Activated gamma-delta T cell treated with Interleukin-2 at 50 U/mL for 16 hours (primary cell): ENCODE measurements around the gene PTBP3.
"Not testable (repeated sequence)": the region's sequence is repeated elsewhere in the genome, so short reads cannot be mapped to it uniquely, and the experiment has no call there.

ENCODE experiments used
- DNase-seq: peaks from one replicate; pipeline ENCODE4 v3.0.0-alpha.2; 2020

PTBP3 gene

DNA sequence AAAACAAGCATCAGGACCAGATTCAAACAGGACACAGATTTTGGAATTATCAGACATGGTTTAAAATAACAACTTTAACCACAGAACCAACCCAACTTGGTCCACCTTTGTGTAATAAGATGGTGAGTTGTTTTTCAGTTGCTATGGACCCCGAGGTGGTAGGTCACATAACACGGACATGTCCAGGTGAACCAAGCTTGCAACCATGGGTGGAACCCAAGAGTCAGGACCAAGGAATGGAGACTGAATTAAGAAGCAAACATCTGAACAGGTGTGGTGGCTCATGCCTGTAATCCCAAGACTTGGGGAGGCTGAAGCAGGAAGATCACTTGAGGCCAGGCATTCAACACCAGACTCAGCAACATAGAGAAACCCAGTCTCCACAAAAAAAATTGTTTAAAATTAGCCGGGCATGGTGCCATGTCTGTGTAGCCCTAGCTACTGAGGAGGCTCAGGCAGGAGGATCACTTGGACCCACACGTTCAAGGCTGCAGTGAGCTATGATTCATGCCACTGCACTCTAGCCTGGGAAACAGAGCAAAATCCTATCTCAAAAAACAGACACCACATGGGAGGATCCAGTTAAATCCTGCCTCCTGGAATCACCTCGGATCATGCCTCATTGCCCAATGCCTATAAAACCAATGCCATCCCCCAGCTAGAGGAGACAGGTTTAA, 10.6 kb downstream of the PTBP3 start:
- DNase-seq: no peak

DNA sequence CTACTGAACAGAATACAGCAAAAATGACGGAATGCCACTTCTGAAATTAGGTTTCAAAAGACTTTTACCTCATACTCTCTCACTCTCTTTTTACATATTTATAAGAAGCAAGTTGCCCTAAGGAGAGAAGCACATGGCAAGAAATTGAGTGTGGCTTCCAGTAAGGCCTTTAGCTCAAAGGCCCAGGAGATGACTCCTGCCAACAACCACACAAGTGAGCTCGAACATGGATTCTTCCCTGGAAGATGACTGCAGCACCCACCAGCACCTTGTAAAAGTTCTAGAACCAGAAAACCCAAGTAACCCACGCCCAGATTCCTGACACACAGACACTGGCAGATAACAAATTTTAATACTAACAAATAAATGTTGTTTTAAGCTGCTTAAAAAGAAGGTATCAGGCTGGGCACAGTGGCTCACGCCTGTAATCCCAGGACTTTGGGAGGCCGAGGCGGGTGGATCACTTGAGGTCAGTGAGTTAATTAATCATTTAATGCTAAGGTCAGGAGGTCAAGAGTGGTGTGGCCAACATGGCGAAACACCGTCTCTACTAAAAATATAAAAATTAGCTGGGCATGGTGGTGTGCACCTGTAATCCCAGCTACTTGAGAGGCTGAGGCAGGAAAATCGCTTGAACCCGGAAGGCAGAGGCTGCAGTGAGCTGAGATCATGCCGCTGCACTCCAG, 17.0 kb downstream of the PTBP3 start:
- no peak for DNase-seq

DNA sequence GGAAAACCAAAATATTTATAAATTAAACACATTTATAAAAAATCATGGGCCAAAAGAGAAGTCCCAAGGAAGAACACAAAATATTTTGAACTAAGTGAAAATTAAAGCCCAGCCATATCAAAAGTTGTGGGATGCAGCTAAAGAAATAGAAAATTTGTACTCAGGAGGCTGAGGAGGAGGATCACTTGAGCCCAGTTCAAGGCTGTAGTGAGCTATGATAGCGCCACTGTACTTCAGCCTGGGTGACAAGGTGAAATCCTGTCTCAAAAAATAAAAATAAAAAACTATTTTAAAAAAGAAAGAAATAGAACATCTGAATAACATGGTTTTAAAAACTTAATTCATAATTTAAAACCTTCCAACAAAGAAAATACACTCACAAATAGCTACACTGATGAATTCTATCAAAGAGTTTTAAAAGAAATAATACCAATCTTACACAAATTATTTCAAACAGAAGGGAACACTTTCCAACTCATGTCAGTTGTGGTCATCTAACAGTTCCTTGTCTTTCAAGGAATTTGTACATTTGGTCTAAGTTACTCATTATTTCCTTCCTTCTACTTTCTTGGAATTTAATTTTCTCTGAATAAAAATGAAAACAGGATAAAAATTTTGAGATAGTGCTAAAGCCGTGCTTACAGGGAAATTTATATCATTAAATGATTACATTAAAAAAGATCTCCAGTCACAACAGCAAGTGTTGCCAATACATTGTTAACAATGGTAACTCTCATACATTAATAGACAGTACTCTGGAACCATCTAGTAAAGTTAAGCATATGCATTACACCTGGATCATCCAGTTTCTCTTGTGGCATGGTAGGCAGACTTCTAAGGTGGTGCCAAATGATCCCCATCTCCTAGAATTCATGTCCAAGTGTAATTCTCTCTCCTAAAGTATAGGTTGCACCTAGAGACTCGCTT, 17.8 kb downstream of the PTBP3 start:
- no peak for DNase-seq

- DNase-seq: no peak
These were observed 21.3 kb downstream of the PTBP3 start for GRCh38 chr9:112312139-112312538.

- no peak for DNase-seq
These were observed 21.9 kb downstream of the PTBP3 start for GRCh38 chr9:112311497-112311896.

GRCh38 chr9:112310826-112311225, 22.6 kb downstream of the PTBP3 start:
- DNase-seq: no peak

GRCh38 chr9:112308588-112308987, 24.8 kb downstream of the PTBP3 start:
- DNase-seq: no peak

- no peak for DNase-seq
These were observed 32.0 kb downstream of the PTBP3 start for GRCh38 chr9:112301420-112301819.

DNA sequence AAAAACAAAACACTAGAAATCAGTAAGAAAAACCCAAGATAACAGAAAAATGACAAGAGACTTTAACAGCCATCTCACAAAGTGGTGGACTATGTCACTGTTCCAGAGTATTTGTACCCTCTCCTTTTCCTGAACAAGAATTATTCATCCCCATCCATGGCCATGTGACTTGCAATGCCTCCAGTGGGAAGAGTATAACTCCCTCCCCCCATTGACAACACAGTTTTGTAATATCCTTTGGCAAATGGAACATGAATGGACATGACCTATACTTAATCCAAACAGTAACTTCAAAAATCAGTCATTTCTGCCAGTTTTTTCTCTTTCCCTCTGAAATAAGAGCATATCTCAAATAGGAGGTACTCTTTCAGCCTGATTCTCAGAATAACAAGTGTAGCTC, 33.9 kb downstream of the PTBP3 start:
- no peak for DNase-seq

- DNase-seq: no peak
These were observed 36.5 kb downstream of the PTBP3 start for GRCh38 chr9:112296929-112297328.

GRCh38 chr9:112295174-112295573, 38.2 kb downstream of the PTBP3 start:
- no peak for DNase-seq

- no peak for DNase-seq
These were observed 45.4 kb downstream of the PTBP3 start for GRCh38 chr9:112288029-112288428.

GRCh38 chr9:112286926-112287325, 46.5 kb downstream of the PTBP3 start:
- no peak for DNase-seq

GRCh38 chr9:112285056-112285455, 48.4 kb downstream of the PTBP3 start:
- DNase-seq: no peak

- no peak for DNase-seq
These were observed 49.7 kb downstream of the PTBP3 start for GRCh38 chr9:112283582-112284253.

- not testable (repeated sequence) for DNase-seq
These were observed 50.6 kb downstream of the PTBP3 start for GRCh38 chr9:112282841-112283240.

DNA sequence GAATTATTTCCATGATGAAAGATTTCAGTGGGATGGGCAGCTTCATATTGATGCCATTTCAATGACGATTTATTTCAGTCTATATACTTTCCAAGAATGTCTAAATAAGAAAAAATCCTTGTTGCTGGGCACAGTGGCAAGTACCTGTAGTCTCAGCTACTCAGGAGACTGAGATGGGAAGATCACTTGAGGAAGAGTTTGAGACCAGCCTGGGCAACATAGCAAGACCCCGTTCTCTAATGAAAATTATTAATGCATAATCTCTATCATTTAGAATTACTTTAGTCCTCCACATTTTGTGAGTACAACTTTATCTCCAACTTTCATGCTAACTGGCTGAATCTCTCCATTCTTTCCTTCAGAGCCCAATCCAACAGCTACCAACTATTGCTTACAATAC, 52.5 kb downstream of the PTBP3 start:
- no peak for DNase-seq

DNA sequence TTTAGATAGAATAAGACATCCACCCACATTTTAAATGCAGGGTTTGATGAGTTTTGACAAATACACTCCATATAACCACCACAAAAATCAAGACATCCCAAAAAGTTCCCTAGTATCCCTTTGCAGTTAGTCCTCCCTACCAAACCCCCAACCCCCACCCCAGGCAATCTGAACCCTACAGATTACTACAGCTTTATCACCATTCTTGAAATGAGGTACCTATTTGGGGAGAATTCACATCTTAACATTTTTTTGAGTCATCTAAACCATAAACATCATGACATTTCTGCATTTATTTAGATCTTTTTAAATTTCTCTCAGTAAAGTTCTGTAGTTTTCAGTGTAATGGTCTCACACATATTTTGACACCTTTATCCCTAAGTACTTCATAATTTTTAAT, 53.9 kb downstream of the PTBP3 start:
- DNase-seq: no peak

DNA sequence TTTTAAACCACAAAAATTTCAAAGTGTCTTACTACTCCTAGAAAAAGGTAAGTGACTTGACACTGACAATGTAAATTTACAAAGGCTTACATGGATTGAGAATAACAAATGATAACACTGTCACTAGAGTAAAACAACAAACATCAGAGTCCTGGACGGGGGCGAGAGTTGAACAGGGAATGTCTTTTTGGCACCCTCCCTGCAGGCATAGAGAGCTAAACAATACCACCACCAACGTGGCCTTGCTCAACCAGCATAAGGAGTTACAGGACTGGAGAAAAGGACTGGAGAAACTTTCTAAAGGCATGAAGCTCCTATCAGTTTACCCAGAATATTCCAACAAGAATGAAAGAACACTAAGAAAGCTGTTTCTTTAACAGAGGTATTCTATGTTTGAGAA, 55.3 kb downstream of the PTBP3 start:
- DNase-seq: no peak

- DNase-seq: no peak
These were observed 58.8 kb downstream of the PTBP3 start for GRCh38 chr9:112274600-112274999.

- no peak for DNase-seq
These were observed 59.5 kb downstream of the PTBP3 start for GRCh38 chr9:112273876-112274275.

- DNase-seq: no peak
These were observed 61.8 kb downstream of the PTBP3 start for GRCh38 chr9:112271466-112272098.

GRCh38 chr9:112268413-112268812, 65.0 kb downstream of the PTBP3 start:
- DNase-seq: no peak
